ENCODE results near the gene PRDM7.
"Not testable (repeated sequence)": the region's sequence is repeated elsewhere in the genome, so short reads cannot be mapped to it uniquely, and the experiment has no call there.

- TF ChIP-seq USF2 (CRISPR knock-in tag; IDR thresholded peaks at IDR 0.05); FOXJ3 (CRISPR knock-in tag; IDR thresholded peaks at IDR 0.05; ENCODE audit: borderline replicate concordance); ZNF138 (CRISPR knock-in tag; conservative IDR thresholded peaks at IDR 0.05): not testable (repeated sequence)
Observed at GRCh38 chr16:90100229-90100628, 23.1 kb upstream of the PRDM7 start.

Measured in WTC11 (cell line).